Gastroesophageal sphincter (tissue), 4 donors: ENCODE measurements around the gene IGFBP6. TPM values are rescaled to one million over a fixed set of nuclear protein-coding genes. Genes with fewer than 3 reads are reported as not detected.
A peak's percentile ranks its signal among the peaks of the same experiment; 100 is the strongest.

Experiments used
- ATAC-seq: fragments of 150-250 bp; one replicate; pipeline ENCODE4 v1.9.1; 2016; ENCODE audit warnings: mild to moderate bottlenecking, moderate library complexity
- H3K27ac ChIP-seq, 4 donors: fragments of 200-600 bp; sonication (generic) in 3 of 4; 1 replicate in 3 of 4; 2 replicates in 1 of 4; pipeline ENCODE4 v1.5.1; 2016 to 2019
- H3K27me3 ChIP-seq: fragments of 200-600 bp; sonication (generic); one replicate; pipeline ENCODE4 v1.5.1; 2019
- H3K36me3 ChIP-seq, 2 donors: fragments of 200-600 bp; sonication (generic); one replicate each; pipeline ENCODE4 v1.5.1; 2019; ENCODE audit warnings: control low read depth in 1 of 2
- H3K4me1 ChIP-seq, 3 donors: fragments of 200-600 bp; sonication (generic); 1 replicate in 2 of 3; 2 replicates in 1 of 3; pipeline ENCODE4 v1.5.1; 2016 to 2019; ENCODE audit warnings: control low read depth in 2 of 3
- H3K4me3 ChIP-seq, 2 donors: fragments of 200-600 bp; sonication (generic); one replicate each; pipeline ENCODE4 v1.5.1; 2019; ENCODE audit warnings: mild to moderate bottlenecking in 1 of 2, moderate library complexity in 1 of 2
- H3K9me3 ChIP-seq, 3 donors: fragments of 200-600 bp; sonication (generic); one replicate each; pipeline ENCODE4 v1.5.1; 2017 to 2019; ENCODE audit warnings: control low read depth in 2 of 3
- EP300 ChIP-seq: sonication (generic); formaldehyde crosslinking; IDR thresholded peaks from one replicate; pipeline ENCODE4 v1.6.1; 2017; ENCODE audit warnings: antibody characterized with exemption, mild to moderate bottlenecking
- POLR2A ChIP-seq, 2 donors: fragments of 450-650 bp; IDR thresholded peaks; one replicate each; pipeline ENCODE4 v1.6.1; 2017; ENCODE audit warnings: antibody characterized with exemption in 2 of 2, mild to moderate bottlenecking in 2 of 2, moderate library complexity in 1 of 2
- POLR2AphosphoS5 ChIP-seq: sonication (generic); formaldehyde crosslinking; IDR thresholded peaks from one replicate; pipeline ENCODE4 v1.6.1; 2017; ENCODE audit warnings: antibody characterized with exemption
- WGBS, 2 donors: methylation state at CpG; one replicate each; pipeline ENCODE4 v1.1.5; 2018; ENCODE audit warnings: low coverage in 1 of 2; 5-methylcytosine and 5-hydroxymethylcytosine counted together
- total RNA-seq, 4 donors: library from RNA; depleted of rRNA; stranded (reverse); fragments of >200 nt; gene quantifications; one replicate each; pipeline ENCODE4 v1.1.0, GENCODE V29; 2016
- TF ChIP-seq, protein P1 (sequence below), 4 experiments: fragments of 200-600 bp in 2 of 4; fragments of 450-650 bp in 2 of 4; sonication (generic) in 1 of 4; IDR thresholded peaks; one replicate each; pipeline ENCODE4 v1.5.1; 2017 to 2019; ENCODE audit warnings: antibody characterized with exemption in 4 of 4, mild to moderate bottlenecking in 2 of 4, moderate library complexity in 2 of 4

The IGFBP6 gene
- total RNA-seq, 4 donors from 2014 or later: 632 to 1,838 (median 914) TPM

DNA sequence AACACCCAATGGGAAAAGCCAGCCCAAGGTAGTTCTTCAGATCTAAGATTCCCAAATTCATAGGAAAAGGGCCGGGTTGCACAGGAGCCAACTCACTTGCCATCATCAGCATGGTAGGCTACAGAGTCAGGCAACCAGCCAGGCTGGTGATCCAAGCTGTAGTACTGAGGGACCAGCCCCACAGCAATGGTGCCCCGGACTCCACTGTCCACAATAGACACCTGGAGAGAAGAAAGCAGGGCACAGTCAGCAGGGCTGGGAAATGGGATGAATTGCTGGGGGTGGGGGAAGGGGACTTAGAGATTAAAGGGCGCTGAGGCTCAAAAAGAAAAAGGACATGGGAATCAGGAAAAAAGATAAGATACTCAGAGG is 22.5 kb upstream of the IGFBP6 start:
- Histone ChIP-seq H3K36me3 (peaks cover 0 to 52% of the 10 kb centered on the region in 2 donors), H3K4me1 (peaks cover 20 to 92% (median 64%) of the 10 kb centered on the region in 3 donors), H3K27me3 (no peaks in the 10 kb centered on the region), H3K4me3 (no peak overlapping the region), H3K27ac (peak overlapping the region; percentile 64 to 95 (median 84)), H3K9me3 (no peaks in the 10 kb centered on the region)
- ATAC-seq: no peak
- WGBS, 2 donors: 88% methylated on average over 2 of the region's 3 CpGs; no CpG with 5 or more reads in 1 of the 2 donors
- TF ChIP-seq EP300: no peak
- TF ChIP-seq, protein P1, sequence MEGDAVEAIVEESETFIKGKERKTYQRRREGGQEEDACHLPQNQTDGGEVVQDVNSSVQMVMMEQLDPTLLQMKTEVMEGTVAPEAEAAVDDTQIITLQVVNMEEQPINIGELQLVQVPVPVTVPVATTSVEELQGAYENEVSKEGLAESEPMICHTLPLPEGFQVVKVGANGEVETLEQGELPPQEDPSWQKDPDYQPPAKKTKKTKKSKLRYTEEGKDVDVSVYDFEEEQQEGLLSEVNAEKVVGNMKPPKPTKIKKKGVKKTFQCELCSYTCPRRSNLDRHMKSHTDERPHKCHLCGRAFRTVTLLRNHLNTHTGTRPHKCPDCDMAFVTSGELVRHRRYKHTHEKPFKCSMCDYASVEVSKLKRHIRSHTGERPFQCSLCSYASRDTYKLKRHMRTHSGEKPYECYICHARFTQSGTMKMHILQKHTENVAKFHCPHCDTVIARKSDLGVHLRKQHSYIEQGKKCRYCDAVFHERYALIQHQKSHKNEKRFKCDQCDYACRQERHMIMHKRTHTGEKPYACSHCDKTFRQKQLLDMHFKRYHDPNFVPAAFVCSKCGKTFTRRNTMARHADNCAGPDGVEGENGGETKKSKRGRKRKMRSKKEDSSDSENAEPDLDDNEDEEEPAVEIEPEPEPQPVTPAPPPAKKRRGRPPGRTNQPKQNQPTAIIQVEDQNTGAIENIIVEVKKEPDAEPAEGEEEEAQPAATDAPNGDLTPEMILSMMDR (IDR thresholded peaks at IDR 0.05): no peak
- no peak for TF ChIP-seq POLR2A (IDR thresholded peaks at IDR 0.05)
- no peak for TF ChIP-seq POLR2AphosphoS5

DNA sequence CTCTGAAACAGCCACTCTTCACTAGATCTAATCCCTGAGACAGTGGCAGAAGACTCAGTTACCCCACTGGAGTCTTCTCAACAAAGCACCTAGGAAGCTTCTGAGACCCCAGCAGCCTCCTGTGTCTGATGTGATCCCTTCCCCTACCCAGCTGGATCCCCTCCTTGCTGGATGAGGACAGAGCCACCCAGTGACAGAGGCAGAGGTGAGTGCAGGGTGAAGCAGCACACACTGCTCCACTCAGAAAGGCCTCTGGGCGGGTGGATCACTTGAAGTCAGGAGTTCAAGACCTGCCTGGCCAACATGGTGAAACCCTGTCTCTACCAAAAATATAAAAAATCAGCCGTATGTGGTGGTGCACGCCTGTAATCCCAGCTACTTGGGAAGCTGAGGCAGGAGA is 21.0 kb upstream of the IGFBP6 start:
- H3K27ac ChIP-seq: peak overlapping the region in 3 of 4 donors; percentile 82 to 95 (median 85)
- no peaks in the 10 kb centered on the region for H3K9me3 ChIP-seq
- no peak for ATAC-seq
- TF ChIP-seq EP300 (no peak), POLR2AphosphoS5 (no peak), POLR2A (IDR thresholded peaks at IDR 0.05) (no peak)
- TF ChIP-seq, protein P1 (IDR thresholded peaks at IDR 0.05): no peak
- H3K4me1 ChIP-seq: peaks cover 14 to 89% (median 57%) of the 10 kb centered on the region in 3 donors
- WGBS, 2 donors: 100% methylated on average over 1 to 2 of the region's 3 CpGs
- peaks cover 0 to 42% of the 10 kb centered on the region in 2 donors for H3K36me3 ChIP-seq
- no peak overlapping the region for H3K4me3 ChIP-seq
- no peaks in the 10 kb centered on the region for H3K27me3 ChIP-seq

DNA sequence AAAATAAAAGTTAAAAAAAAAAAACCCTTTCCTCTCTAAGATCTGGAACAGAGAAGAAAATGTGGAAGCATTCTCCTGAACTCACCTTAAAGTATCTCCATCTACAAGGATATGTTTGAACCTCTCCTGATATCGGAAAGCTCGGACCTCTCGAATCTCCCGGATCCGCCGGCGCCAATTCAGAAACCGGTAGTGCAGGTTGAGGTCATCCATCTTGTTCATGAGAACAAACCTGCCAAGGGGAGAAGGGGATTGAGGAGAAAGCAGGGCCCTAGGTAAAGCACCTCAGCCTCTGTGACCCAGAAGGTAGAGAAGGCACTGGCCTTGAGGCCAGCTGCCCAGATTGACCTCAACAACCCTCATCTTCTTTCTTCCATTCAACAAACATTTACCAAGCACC is 20.4 kb upstream of the IGFBP6 start:
- whole genome bisulfite sequencing, 2 donors: 90% methylated on average over 5 of the region's 8 CpGs; no CpG with 5 or more reads in 1 of the 2 donors
- no peak for ATAC-seq
- Histone ChIP-seq H3K4me3 (no peak overlapping the region), H3K36me3 (peaks cover 0 to 42% of the 10 kb centered on the region in 2 donors), H3K27ac (peak overlapping the region in 3 of 4 donors; percentile 48 to 95 (median 88)), H3K9me3 (no peaks in the 10 kb centered on the region), H3K4me1 (peaks cover 13 to 83% (median 52%) of the 10 kb centered on the region in 3 donors), H3K27me3 (no peaks in the 10 kb centered on the region)
- TF ChIP-seq EP300 (no peak), POLR2AphosphoS5 (no peak), POLR2A (IDR thresholded peaks at IDR 0.05) (no peak)
- TF ChIP-seq, protein P1 (IDR thresholded peaks at IDR 0.05): no peak

DNA sequence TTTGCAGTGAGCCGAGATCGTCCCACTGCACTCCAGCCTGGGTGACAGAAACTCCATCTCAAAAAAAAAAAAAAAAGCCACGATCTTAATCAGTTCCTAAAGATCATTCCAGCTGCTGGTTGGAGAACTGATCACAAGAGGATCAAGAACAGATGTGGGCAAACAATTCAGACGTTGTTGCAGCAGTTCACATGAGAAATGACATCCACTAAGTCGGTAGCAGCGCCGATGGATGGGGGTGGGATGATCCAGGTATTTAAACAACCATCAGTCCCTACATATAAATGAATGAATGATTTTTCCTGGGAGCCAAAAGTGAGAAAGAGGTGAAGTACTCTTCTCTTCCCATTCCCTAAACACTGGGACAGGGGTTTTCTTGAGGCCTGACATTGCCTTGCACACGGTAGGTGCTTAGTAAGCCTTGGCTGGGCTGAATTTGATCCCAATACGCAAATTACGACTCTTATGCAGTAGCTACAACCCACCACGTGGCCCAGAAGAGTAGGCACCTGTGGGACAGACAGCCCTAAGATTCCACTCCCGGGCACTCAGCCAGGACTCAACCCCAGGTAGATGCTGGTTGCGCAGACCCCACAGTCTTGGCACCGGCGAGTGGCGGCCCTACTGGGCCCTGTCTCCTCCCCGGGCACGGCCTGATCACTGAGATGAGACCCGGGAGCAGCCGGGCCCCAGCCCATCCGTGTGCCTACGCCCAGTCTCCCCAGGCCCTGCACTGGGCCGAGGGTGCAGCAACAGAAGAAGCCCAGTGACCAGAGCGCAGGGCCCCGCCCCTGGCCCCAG is 18.8 kb upstream of the IGFBP6 start:
- TF ChIP-seq POLR2A (IDR thresholded peaks at IDR 0.05) (peak in 1 of 2 donors; percentile 33), EP300 (no peak), POLR2AphosphoS5 (peak; percentile 18)
- TF ChIP-seq, protein P1 (IDR thresholded peaks at IDR 0.05): peak in 1 of 4 experiments; percentile 35

More for the DNA sequence above, 18.8 kb upstream of the IGFBP6 start:
- H3K9me3 ChIP-seq: no peaks in the 10 kb centered on the region
- peak overlapping the region; percentile 63 to 77 for H3K4me3 ChIP-seq
- peaks cover 0 to 67% (median 37%) of the 10 kb centered on the region in 3 donors for H3K4me1 ChIP-seq
- H3K27me3 ChIP-seq: no peaks in the 10 kb centered on the region
- ATAC-seq: no peak
- peak overlapping the region; percentile 82 to 96 (median 92) for H3K27ac ChIP-seq
- WGBS, 2 donors: 28 to 61% methylated on average over 6 to 9 of the region's 25 CpGs
- peaks cover 0 to 35% of the 10 kb centered on the region in 2 donors for H3K36me3 ChIP-seq
